Natural killer cell (primary cell): ENCODE results near the gene PRND. TPM values are rescaled to one million over a fixed set of nuclear protein-coding genes. Genes with fewer than 3 reads are reported as not detected.

ENCODE experiments used
- ATAC-seq, 3 donors: fragments of 150-1000 bp in 2 of 3; fragments of 200-7000 bp in 1 of 3; cut with Tn5 transposase; 1 replicate in 1 of 3; 2 replicates in 2 of 3; pipeline ENCODE4 v1.10.0; 2021; ENCODE audit warnings: mild to moderate bottlenecking in 2 of 3, moderate library complexity in 2 of 3
- DNase-seq, 2 donors: peaks; one replicate each; pipeline versions ENCODE4 v3.0.0 to v3.0.0-alpha.2; 2013 to 2021; ENCODE audit warnings: mixed read lengths in 1 of 2
- H3K27ac ChIP-seq: one replicate; pipeline ENCODE4 v1.5.1; 2013; ENCODE audit warnings: mild to moderate bottlenecking, low read length
- H3K27me3 ChIP-seq: one replicate; pipeline ENCODE4 v1.6.1; 2013; ENCODE audit warnings: low read length; ENCODE audit not compliant: control insufficient read depth, insufficient read depth
- H3K36me3 ChIP-seq: one replicate; pipeline ENCODE4 v1.6.1; 2013; ENCODE audit warnings: low read length; ENCODE audit not compliant: control insufficient read depth, insufficient read depth
- H3K4me1 ChIP-seq: one replicate; pipeline ENCODE4 v1.6.1; 2013; ENCODE audit warnings: low read length; ENCODE audit not compliant: control insufficient read depth, insufficient read depth
- H3K4me3 ChIP-seq: one replicate; pipeline ENCODE4 v1.5.1; 2013; ENCODE audit warnings: low read length
- H3K9me3 ChIP-seq: one replicate; pipeline ENCODE4 v1.6.1; 2013; ENCODE audit warnings: low read length; ENCODE audit not compliant: control insufficient read depth, insufficient read depth
- H3K27ac Mint-ChIP-seq, 2 donors: one replicate each; pipeline ENCODE4 v1.8.0; 2022; ENCODE audit warnings: mild to moderate bottlenecking in 2 of 2, mixed read lengths in 2 of 2, moderate library complexity in 1 of 2
- H3K27me3 Mint-ChIP-seq, 2 donors: one replicate each; pipeline ENCODE4 v1.8.0; 2022; ENCODE audit warnings: low read depth in 2 of 2, mixed read lengths in 2 of 2
- H3K36me3 Mint-ChIP-seq: one replicate; pipeline ENCODE4 v1.8.0; 2022; ENCODE audit warnings: mixed read lengths
- H3K4me1 Mint-ChIP-seq, 2 donors: one replicate each; pipeline ENCODE4 v1.8.0; 2022; ENCODE audit warnings: mixed read lengths in 2 of 2
- H3K4me3 Mint-ChIP-seq: one replicate; pipeline ENCODE4 v1.8.0; 2022; ENCODE audit warnings: mild to moderate bottlenecking, moderate library complexity, mixed read lengths
- H3K9me3 Mint-ChIP-seq, 2 donors: one replicate each; pipeline ENCODE4 v1.8.0; 2022; ENCODE audit warnings: mixed read lengths in 2 of 2
- WGBS: methylation state at CpG from one replicate; pipeline ENCODE4 v1.1.7; 2013; ENCODE audit warnings: missing lambda C conversion rate; ENCODE audit not compliant: insufficient coverage; 5-methylcytosine and 5-hydroxymethylcytosine counted together
- intact Hi-C: fragments of 100-400 bp; cut with micrococcal nuclease; formaldehyde crosslinking; loops from one replicate; pipeline ENCODE4 v1.14.2; 2022
- total RNA-seq, 4 donors: library from RNA; stranded (reverse); fragments of 120-200 nt in 1 of 4; gene quantifications; one replicate each; pipeline versions ENCODE4 v1.2.3 to v1.2.4, GENCODE V29; 2013 to 2022
- TF ChIP-seq, protein P1 (sequence below): fragments of 200-600 bp; IDR thresholded peaks from one replicate; pipeline ENCODE4 v1.8.0; 2022; ENCODE audit warnings: antibody characterized with exemption

The PRND gene
- total RNA-seq, 3 donors from 2014 or later (not counting 1 experiment from before 2014, with no cell fraction given): not detected

DNA sequence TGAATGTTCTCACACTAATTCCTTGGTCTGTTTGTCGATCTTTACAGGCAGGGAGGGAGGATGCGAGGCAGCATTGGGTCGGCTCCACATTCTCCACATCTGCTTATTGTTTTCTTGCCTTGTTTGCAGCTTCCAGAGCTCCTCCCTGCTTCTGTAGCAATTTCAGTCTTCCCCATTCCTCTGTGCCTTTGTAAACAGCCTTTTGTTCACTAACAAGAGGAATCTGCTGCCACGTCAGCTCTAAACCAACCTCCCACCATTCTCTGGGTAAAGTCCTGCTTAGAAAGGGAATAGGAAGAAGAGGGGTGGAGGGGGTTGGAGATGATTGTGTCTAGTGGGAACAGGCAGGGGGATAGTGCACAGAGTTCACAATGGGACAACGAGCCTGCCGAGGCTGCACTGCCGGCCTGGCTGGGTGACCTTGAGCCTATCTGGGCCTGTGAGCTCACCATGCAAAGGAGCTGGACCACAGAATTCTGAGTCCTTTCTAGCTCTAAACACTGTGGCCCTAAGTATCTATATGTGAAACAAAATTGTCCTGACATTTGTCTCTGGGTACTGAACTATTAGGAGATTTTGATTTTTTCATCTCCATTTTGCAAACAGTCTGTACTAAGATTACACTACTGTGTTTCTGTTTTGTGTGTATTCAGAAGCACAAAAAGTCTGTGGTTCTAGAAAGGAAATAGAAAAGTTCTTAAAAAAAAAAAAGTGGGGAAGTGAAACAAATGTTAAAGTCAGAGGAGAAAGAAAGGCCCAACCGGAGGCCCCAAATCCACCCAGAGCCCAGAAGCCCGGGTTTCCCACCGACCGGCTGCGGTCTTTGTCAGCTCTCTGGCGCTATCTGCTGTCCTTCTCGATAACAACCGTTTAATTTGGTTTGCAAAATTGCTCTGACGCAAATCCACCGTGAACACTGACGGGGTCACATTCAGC is 1.4 kb upstream of the PRND start:
- H3K36me3 Mint-ChIP-seq: no peaks in the 10 kb centered on the region
- H3K27me3 Mint-ChIP-seq: no peaks in the 10 kb centered on the region
- TF ChIP-seq, protein P1, sequence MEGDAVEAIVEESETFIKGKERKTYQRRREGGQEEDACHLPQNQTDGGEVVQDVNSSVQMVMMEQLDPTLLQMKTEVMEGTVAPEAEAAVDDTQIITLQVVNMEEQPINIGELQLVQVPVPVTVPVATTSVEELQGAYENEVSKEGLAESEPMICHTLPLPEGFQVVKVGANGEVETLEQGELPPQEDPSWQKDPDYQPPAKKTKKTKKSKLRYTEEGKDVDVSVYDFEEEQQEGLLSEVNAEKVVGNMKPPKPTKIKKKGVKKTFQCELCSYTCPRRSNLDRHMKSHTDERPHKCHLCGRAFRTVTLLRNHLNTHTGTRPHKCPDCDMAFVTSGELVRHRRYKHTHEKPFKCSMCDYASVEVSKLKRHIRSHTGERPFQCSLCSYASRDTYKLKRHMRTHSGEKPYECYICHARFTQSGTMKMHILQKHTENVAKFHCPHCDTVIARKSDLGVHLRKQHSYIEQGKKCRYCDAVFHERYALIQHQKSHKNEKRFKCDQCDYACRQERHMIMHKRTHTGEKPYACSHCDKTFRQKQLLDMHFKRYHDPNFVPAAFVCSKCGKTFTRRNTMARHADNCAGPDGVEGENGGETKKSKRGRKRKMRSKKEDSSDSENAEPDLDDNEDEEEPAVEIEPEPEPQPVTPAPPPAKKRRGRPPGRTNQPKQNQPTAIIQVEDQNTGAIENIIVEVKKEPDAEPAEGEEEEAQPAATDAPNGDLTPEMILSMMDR: peak; percentile 77
- Histone ChIP-seq H3K27me3 (no peaks in the 10 kb centered on the region), H3K9me3 (no peaks in the 10 kb centered on the region), H3K27ac (peak overlapping the region; percentile 63), H3K36me3 (no peaks in the 10 kb centered on the region), H3K4me1 (peaks cover 11% of the 10 kb centered on the region), H3K4me3 (no peak overlapping the region)
- peak overlapping the region in 1 of 2 donors; percentile 74 for H3K27ac Mint-ChIP-seq
- WGBS: 24% methylated on average over 17 of the region's 18 CpGs
- intact Hi-C loops: loop anchor here (1.0 kb wide), 2 partner anchors 106 to 113 kb away; no protein-coding TSS in a partner anchor
- H3K4me3 Mint-ChIP-seq: no peak overlapping the region
- ATAC-seq (peak; percentile 88 to 98 (median 96)), DNase-seq (peak; percentile 67 to 88)
- peaks cover 11 to 14% of the 10 kb centered on the region in 2 donors for H3K4me1 Mint-ChIP-seq
- H3K9me3 Mint-ChIP-seq: no peaks in the 10 kb centered on the region

DNA sequence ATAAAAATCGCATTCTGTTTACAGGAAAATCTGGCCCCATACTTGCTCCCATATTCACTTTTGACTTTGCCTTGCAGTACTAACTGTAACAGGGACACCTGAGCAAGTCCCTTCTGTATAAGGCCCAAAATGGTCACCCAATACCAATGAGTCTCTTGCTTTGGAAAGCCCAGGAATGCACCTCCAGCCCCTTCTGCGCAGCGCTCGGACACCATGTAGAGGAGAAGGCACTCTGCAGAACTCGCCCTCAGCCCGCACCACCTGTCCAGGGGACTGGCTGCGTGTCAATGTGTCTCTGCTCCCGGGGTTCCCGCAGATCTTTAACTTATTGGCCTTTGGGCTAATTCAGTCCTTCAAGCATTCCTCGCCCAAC is 746 bp upstream of the PRND start:
- H3K9me3 Mint-ChIP-seq: no peaks in the 10 kb centered on the region
- WGBS: 43% methylated on average over 10 of the region's 10 CpGs
- H3K27ac Mint-ChIP-seq: peak overlapping the region in 1 of 2 donors; percentile 74

DNA sequence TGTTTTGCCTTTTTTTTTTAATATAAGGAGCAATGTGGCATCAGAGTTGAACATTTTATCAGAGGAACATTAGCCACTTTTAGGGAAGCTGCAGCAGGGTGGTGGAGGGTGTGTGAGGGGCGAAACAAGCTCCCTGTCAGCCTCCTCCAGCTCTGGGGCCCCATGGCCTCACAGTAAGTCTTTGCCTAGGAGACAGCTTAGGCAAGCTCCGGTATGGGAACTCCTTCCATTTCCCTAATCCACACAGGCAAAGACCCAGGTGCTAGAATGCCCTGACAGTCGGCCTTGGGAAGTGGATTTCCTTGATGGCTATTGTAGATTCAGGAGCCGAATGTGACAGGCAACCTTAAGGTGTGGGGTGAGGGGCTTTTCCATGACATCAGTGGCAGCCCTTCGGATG is 862 bp downstream of the PRND start:
- Histone ChIP-seq H3K4me1 (peaks cover 16% of the 10 kb centered on the region), H3K27ac (no peak overlapping the region), H3K9me3 (no peaks in the 10 kb centered on the region), H3K36me3 (no peaks in the 10 kb centered on the region), H3K27me3 (no peaks in the 10 kb centered on the region), H3K4me3 (no peak overlapping the region)
- intact Hi-C loops: no loop called here
- TF ChIP-seq, protein P1: no peak
- H3K4me1 Mint-ChIP-seq: peaks cover 21 to 24% of the 10 kb centered on the region in 2 donors
- ATAC-seq (no peak), DNase-seq (no peak)
- H3K27me3 Mint-ChIP-seq: no peaks in the 10 kb centered on the region
- 94% methylated on average over 5 of the region's 5 CpGs for WGBS
- no peaks in the 10 kb centered on the region for H3K9me3 Mint-ChIP-seq
- no peak overlapping the region for H3K27ac Mint-ChIP-seq
- H3K36me3 Mint-ChIP-seq: no peaks in the 10 kb centered on the region
- H3K4me3 Mint-ChIP-seq: no peak overlapping the region

More for the DNA sequence above, 746 bp upstream of the PRND start:
- Histone ChIP-seq H3K27ac (peak overlapping the region; percentile 24), H3K27me3 (no peaks in the 10 kb centered on the region), H3K4me1 (peaks cover 11% of the 10 kb centered on the region), H3K36me3 (no peaks in the 10 kb centered on the region), H3K4me3 (no peak overlapping the region), H3K9me3 (no peaks in the 10 kb centered on the region)
- ATAC-seq (no peak), DNase-seq (no peak)
- H3K4me1 Mint-ChIP-seq: peaks cover 11 to 14% of the 10 kb centered on the region in 2 donors
- H3K36me3 Mint-ChIP-seq: no peaks in the 10 kb centered on the region
- H3K4me3 Mint-ChIP-seq: no peak overlapping the region
- TF ChIP-seq, protein P1: peak; percentile 39
- intact Hi-C loops: loop anchor here (1.0 kb wide), 2 partner anchors 107 to 114 kb away; no protein-coding TSS in a partner anchor
- H3K27me3 Mint-ChIP-seq: no peaks in the 10 kb centered on the region
